Heart left ventricle (tissue), 13 donors: ENCODE data around the gene CALM3.

Source experiments
- CTCF ChIP-seq, 12 donors: fragments of 200-600 bp; sonication (generic) in 4 of 12; IDR thresholded peaks; one replicate each; pipeline versions ENCODE4 v1.5.0 to v1.8.0; 2018 to 2022; ENCODE audit warnings: antibody characterized with exemption in 12 of 12, mild to moderate bottlenecking in 5 of 12
- POLR2A ChIP-seq, 2 donors: fragments of 450-650 bp; IDR thresholded peaks; one replicate each; pipeline ENCODE4 v1.6.1; 2017; ENCODE audit warnings: antibody characterized with exemption in 2 of 2, mild to moderate bottlenecking in 2 of 2, moderate library complexity in 2 of 2
- donor health status: ischemic (EF 13 %, LVEDD 7.1; RV severe dilation, severe dysfunction).
- donor health status: DM: no; HTN: yes; CAD: no.
- donor health status: DM: no; HTN: no; CAD: no.
- donor health status: ischemic (EF 25% LVEDD 6.9; RV normal size, moderate dysfunction).
- donor health status: ischemic (EF 25% LVEDD 5.7; RV mildly dilated, moderate dysfunction).
- donor health status: ischemic (EF 35%, LVEDD 5.7; RV mildly dilated, moderate dysfunction).
- donor health status: nonischemic (EF 11% LVEDD 7.7; RV severe dilation, severe dysfunction).
- donor health status: DM: yes; HTN: yes; CAD: no.
- donor health status: PGD.
- donor health status: ischemic (EF 29% LVEDD 5.4; RV normal size, mild dysfunction).
- donor health status: nonischemic (EF 23%, LVEDD 6.1; RV moderate dilation, normal function).

- no peak for TF ChIP-seq CTCF (IDR thresholded peaks at IDR 0.05)
- no peak for TF ChIP-seq POLR2A (IDR thresholded peaks at IDR 0.05)
These were observed 9.3 kb downstream of the CALM3 start for GRCh38 chr19:46610413-46610775.
